Upper lobe of left lung (tissue), 6 donors: ENCODE results near the gene SNCB. TPM values are rescaled to one million over a fixed set of nuclear protein-coding genes. Genes with fewer than 3 reads are reported as not detected.

ENCODE experiments used
- ATAC-seq, 2 donors: fragments of 200-7000 bp; cut with Tn5 transposase; one replicate each; pipeline ENCODE4 v1.9.1; 2022; ENCODE audit warnings: mild to moderate bottlenecking in 2 of 2, moderate library complexity in 2 of 2; ENCODE audit not compliant: low FRiP score in 2 of 2
- DNase-seq, 2 donors: peaks; one replicate each; pipeline ENCODE4 v3.0.0-alpha.2; 2019 to 2020
- H3K27ac ChIP-seq, 4 donors: fragments of 200-600 bp; sonication (generic); one replicate each; pipeline ENCODE4 v1.5.1; 2016 to 2019
- H3K27me3 ChIP-seq, 4 donors: fragments of 200-600 bp; sonication (generic); one replicate each; pipeline ENCODE4 v1.5.1; 2017 to 2019
- H3K36me3 ChIP-seq, 4 donors: fragments of 200-600 bp; sonication (generic); one replicate each; pipeline ENCODE4 v1.5.1; 2016 to 2019
- H3K4me1 ChIP-seq, 4 donors: fragments of 200-600 bp; sonication (generic); one replicate each; pipeline ENCODE4 v1.5.1; 2018 to 2019
- H3K4me3 ChIP-seq, 4 donors: fragments of 200-600 bp; sonication (generic); one replicate each; pipeline ENCODE4 v1.5.1; 2017 to 2019; ENCODE audit warnings: mild to moderate bottlenecking in 2 of 4, moderate library complexity in 1 of 4
- H3K9me3 ChIP-seq, 4 donors: fragments of 200-600 bp; sonication (generic); one replicate each; pipeline ENCODE4 v1.5.1; 2018 to 2019
- CTCF ChIP-seq, 6 experiments: fragments of 450-650 bp in 4 of 6; fragments of 200-600 bp in 2 of 6; sonication (generic) in 2 of 6; IDR thresholded peaks; one replicate each; pipeline ENCODE4 v1.5.1; 2016 to 2019; ENCODE audit warnings: antibody characterized with exemption in 6 of 6
- EP300 ChIP-seq, 4 donors: sonication (generic); formaldehyde crosslinking; IDR thresholded peaks; one replicate each; pipeline ENCODE4 v1.5.1; 2017; ENCODE audit warnings: antibody characterized with exemption in 4 of 4, control low read depth in 2 of 4
- POLR2A ChIP-seq, 4 donors: fragments of 450-650 bp; IDR thresholded peaks; one replicate each; pipeline ENCODE4 v1.5.1; 2016 to 2017; ENCODE audit warnings: antibody characterized with exemption in 4 of 4, mild to moderate bottlenecking in 2 of 4
- POLR2AphosphoS5 ChIP-seq, 2 donors: sonication (generic); formaldehyde crosslinking; IDR thresholded peaks; one replicate each; pipeline ENCODE4 v1.5.1; 2017; ENCODE audit warnings: antibody characterized with exemption in 2 of 2
- WGBS, 2 donors: methylation state at CpG; one replicate each; pipeline ENCODE4 v1.1.5; 2017 to 2018; 5-methylcytosine and 5-hydroxymethylcytosine counted together
- total RNA-seq, 6 donors: library from RNA; depleted of rRNA in 4 of 6; stranded (reverse); fragments of >200 nt in 4 of 6; gene quantifications; one replicate each; pipeline versions ENCODE4 v1.1.0 to v1.2.1, GENCODE V29; 2016 to 2021
- donor health status: DM: no; HTN: no; CAD: no; lungs with moderate emphysema.
- donor health status: DM: no; HTN: yes; CAD: no; lungs with severe emphysema.

The SNCB gene
- total RNA-seq, 6 donors from 2014 or later, result not detected

DNA sequence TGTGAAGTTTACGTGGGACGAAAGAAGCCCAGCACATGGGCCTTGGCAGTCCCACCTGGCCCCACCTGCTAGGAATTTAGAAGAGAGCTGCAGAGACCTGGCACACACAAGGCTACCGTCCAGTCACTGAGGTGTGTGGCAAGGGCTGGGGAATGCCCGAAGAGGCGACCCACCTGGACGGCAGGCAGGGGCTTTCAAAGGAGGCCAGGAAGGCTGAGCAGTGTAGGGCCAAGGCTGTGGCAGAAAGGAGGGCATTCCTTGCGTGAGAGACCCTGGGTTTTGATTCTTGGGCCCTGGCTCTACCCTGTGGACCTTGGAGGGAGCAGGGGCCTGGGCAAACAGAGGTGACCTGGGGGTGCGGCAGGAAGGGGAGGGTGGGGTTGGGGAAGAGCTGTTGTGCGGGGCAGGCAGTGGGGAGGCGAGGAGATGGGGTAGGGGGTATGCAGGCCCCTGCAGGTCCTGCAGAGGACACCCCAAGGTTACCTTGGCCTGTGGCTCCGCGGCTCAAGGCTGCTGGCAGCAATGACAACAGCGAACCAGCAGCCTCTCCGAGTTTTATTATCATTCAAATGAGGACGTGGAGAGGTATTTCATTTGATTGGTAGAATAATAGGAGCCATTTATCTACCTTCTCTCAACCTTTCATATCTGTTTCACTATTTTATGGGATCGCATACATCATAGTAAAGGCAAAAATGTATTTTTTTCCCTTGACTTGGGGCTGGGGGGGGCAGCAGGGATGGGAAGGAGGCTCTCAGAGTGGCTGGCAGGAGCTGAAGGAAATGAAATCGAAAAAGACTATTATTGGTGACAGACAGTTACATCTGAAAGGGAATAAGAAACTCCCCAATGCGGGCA lies 41.8 kb upstream of the SNCB start:
- WGBS, 2 donors, result 61 to 62% methylated on average over 15 to 18 of the region's 18 CpGs
- ATAC-seq, result no peak
- Histone ChIP-seq H3K36me3 (no peaks in the 10 kb centered on the region), H3K9me3 (no peaks in the 10 kb centered on the region), H3K4me1 (no peaks in the 10 kb centered on the region), H3K27me3 (no peaks in the 10 kb centered on the region), H3K27ac (no peak overlapping the region), H3K4me3 (no peak overlapping the region)
- TF ChIP-seq CTCF (IDR thresholded peaks at IDR 0.05) (no peak), POLR2AphosphoS5 (IDR thresholded peaks at IDR 0.05) (no peak), EP300 (IDR thresholded peaks at IDR 0.05) (no peak), POLR2A (IDR thresholded peaks at IDR 0.05) (no peak)
- DNase-seq, result no peak

DNA sequence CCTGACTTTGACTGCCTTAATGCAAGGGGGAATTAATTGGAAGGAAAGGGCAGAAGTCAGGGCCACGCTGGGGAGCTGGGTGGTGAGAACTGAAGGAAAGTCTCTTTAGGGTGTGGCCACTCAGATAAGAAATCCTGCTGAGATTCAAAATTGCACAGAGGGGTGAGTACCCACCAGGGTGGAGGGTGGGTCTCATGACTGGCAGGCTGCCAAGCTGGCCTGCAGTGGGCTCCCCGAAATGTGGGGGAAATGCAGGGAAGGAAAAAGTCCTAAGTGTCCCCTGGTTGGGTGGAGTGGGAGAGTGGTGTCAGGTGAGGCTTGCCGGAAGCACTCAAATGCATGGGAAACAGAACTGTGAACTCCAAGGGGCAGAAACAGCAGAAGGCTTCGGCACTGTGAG lies 41.1 kb upstream of the SNCB start:
- Histone ChIP-seq H3K27me3 (no peaks in the 10 kb centered on the region), H3K4me1 (no peaks in the 10 kb centered on the region), H3K4me3 (no peak overlapping the region), H3K27ac (no peak overlapping the region), H3K36me3 (no peaks in the 10 kb centered on the region), H3K9me3 (no peaks in the 10 kb centered on the region)
- ATAC-seq (no peak), DNase-seq (no peak)
- TF ChIP-seq CTCF (IDR thresholded peaks at IDR 0.05), result no peak
- 51 to 57% methylated on average over 4 of the region's 4 CpGs for WGBS, 2 donors

- DNase-seq (no peak), ATAC-seq (no peak)
- Histone ChIP-seq H3K9me3 (no peaks in the 10 kb centered on the region), H3K27ac (no peak overlapping the region), H3K27me3 (no peaks in the 10 kb centered on the region), H3K36me3 (no peaks in the 10 kb centered on the region), H3K4me3 (no peak overlapping the region), H3K4me1 (no peaks in the 10 kb centered on the region)
- no peak for TF ChIP-seq POLR2A (IDR thresholded peaks at IDR 0.05)
- TF ChIP-seq CTCF (IDR thresholded peaks at IDR 0.05), result no peak
- TF ChIP-seq POLR2AphosphoS5 (IDR thresholded peaks at IDR 0.05), result no peak
- no peak for TF ChIP-seq EP300 (IDR thresholded peaks at IDR 0.05)
- WGBS, 2 donors, result 76 to 79% methylated on average over 8 of the region's 8 CpGs
These were observed 40.1 kb upstream of the SNCB start for GRCh38 chr5:176670449-176670848.

- WGBS, 2 donors, result 62 to 73% methylated on average over 5 to 7 of the region's 7 CpGs
- H3K4me3 ChIP-seq, result no peak overlapping the region
These were observed 37.3 kb upstream of the SNCB start for GRCh38 chr5:176667637-176668036.

More at GRCh38 chr5:176667637-176668036, 37.3 kb upstream of the SNCB start:
- no peak for TF ChIP-seq POLR2AphosphoS5 (IDR thresholded peaks at IDR 0.05)
- no peak for TF ChIP-seq POLR2A (IDR thresholded peaks at IDR 0.05)
- no peak for TF ChIP-seq CTCF (IDR thresholded peaks at IDR 0.05)
- TF ChIP-seq EP300 (IDR thresholded peaks at IDR 0.05), result no peak
- peaks cover 0 to 4% (median 0%) of the 10 kb centered on the region in 4 donors for H3K27me3 ChIP-seq
- H3K9me3 ChIP-seq, result no peaks in the 10 kb centered on the region
- H3K27ac ChIP-seq, result no peak overlapping the region
- DNase-seq (no peak), ATAC-seq (no peak)
- H3K36me3 ChIP-seq, result no peaks in the 10 kb centered on the region
- no peaks in the 10 kb centered on the region for H3K4me1 ChIP-seq
